GM19467 (cell line): ENCODE results near the gene RPS21.

Experiments used
- ATAC-seq: cut with Tn5 transposase; IDR thresholded peaks from one replicate; pipeline ENCODE4 v1.9.1; 2021; ENCODE audit warnings: mild to moderate bottlenecking, moderate library complexity; ENCODE audit not compliant: unreplicated experiment

RPS21 gene

DNA sequence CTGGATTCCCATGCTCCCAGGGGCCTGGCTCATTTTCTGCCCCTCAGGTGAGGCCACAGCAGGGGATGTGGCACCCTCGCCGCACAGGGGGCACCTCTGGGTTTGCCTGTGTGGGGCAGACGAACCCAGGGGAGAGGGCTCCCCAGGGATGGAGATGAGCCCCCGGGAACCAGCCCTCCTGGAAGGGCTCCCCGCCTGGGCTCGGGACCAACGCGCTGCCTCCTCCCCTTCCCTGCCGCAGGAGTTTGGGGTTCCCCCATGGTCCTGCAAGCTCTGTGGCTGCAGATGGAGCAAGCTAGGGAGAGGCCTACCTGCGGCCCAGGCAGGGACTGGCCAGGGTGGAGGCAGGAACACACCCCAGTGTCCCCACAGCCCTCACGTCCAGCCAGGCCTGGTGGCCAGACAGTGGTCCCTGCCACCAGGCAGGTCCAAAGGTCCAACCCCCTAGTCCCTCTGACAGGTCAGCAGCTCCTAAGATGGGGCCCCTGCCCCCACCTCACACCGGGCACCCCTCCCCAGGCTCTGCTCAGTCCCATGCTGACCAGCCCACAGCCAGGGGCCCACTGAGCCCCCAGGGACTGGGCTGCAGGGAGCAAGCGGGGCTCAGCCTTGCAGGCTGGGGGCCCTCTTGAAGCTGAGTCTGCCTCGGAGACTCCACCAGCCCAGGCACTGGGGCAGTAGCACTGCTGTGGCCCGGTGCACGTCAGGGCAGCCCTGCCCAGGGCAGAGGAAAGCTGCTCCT, 33.4 kb upstream of the RPS21 start:
- no peak for ATAC-seq

DNA sequence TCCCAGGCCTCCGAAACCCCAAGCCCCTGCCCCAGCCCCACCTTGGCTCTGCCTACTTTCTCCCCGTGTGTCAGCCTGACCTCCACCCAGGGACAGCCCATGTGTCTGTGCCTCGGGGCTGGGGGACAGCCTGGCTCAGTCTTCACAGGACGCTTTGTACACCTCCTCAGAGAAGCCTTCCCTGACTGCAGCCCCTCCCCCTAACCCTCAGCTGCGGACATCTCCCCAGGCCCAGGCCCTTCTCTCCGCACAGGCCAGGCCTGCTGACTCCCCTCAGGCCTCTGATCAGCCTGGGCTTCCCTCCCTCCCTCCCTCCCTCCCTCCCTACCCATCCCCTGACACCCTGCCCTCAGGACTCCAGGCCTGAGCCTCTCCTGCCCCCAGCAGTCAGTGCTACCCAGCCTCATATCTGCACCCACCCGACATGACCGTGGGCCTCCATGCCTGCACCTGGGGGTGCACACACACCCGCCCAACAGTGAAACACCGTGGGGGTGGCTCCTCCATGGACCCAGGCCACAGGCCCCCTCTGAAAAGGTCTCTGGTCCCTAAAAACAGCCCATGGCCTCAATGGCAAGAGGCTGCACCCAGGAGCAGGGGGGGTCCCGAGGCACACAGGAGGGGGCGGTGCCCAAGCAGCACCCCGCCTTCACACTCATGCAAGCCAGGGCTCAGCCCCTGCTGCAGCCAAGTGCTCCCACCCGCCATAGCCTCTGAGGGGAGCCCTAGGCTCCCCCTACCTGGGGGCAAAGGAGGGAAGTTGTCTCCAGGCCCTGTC, 32.7 kb upstream of the RPS21 start:
- ATAC-seq: no peak

GRCh38 chr20:62354811-62355341, 32.0 kb upstream of the RPS21 start:
- no peak for ATAC-seq

DNA sequence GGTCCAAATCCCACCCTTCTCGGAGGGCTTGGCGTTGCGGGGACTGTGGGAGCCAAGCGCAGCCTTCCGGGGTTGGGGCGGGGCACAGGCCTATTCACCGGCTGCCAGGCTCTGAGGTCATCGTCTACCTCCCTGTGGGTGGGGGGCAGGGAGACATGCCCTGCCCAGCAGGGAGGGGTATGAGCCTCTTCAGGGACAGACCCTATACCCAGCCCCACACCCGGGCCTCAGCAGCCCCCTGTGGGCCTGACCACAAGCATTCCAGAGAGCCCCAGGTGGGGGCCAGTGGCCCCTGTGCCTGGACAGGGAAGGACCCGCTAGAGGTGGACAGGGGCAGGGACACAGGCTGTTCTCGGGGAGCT, 31.4 kb upstream of the RPS21 start:
- ATAC-seq: no peak

GRCh38 chr20:62355878-62356588, 30.9 kb upstream of the RPS21 start:
- ATAC-seq: no peak

DNA sequence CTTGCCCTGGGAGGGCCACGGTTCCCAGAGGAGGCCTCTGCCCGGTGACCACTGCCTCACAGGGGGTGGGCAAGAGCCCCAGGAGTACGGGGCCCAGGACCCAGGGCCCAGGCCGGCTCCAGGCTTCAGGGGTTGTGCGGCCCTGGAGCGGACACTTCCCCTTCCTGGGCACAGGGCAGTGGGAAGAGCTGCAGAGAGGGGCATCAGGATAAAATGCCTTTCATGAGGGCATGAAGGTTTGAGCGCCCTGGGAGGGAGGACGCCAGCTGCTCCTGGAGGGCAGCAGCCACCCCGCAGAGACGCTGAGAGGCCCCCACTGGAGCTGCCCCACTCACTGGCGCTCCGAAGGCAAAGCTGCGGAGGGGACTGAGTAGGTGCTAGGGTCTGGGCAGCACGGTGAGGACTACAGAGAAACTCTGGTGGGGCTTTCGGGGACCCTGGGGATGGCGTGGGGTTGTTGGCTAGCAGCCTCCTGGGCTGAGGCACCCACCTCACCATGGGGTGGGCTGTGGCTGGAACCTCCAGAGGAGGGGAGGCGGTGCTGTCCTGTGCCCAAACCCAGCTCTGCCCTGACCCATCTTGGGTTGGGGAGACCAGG, 30.2 kb upstream of the RPS21 start:
- no peak for ATAC-seq

DNA sequence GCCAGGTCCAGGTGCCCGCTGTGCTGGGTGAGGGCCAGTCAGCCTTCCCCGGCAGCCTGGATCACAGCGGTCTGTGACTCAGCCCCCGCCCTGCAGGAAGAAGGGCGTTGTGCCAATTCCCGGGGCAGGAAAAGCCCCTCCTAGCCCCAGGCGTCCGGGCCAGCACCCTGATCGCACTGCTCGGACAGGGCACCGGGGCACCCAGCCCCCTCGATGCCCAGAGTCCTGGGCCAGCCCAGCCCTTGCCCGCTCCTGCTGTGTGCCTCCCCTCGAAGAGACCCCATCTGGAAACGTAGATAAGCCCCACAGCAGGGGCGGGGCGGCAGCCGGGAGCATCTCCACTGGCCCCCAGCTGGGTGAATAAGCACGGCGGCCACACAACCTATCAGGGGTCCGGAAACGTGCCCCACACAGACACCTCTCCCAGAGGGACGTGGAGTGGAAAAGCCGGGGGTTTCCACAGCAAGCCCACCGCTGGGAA, 29.7 kb upstream of the RPS21 start:
- no peak for ATAC-seq

DNA sequence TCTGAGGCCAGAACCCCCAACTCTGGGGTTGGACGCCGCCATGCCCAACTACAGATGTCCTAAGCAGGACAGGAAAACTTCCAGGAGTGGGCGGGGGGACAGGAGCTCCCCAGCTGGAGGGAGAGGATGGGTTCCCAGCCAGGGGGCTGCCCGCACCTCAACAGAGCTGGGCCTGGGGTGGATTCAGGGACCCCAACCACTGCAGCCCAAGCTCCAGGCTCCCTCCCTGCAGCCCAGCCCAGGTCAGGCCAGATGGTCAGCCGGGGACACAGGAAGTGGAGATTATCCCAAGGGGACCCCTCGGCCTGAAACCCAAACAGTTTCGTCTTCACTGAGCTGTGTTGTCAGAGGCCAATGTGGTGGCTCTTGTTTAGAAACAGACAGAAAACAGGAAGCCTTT, 29.2 kb upstream of the RPS21 start:
- no peak for ATAC-seq

- no peak for ATAC-seq
These were observed 28.5 kb upstream of the RPS21 start for GRCh38 chr20:62358171-62359042.

DNA sequence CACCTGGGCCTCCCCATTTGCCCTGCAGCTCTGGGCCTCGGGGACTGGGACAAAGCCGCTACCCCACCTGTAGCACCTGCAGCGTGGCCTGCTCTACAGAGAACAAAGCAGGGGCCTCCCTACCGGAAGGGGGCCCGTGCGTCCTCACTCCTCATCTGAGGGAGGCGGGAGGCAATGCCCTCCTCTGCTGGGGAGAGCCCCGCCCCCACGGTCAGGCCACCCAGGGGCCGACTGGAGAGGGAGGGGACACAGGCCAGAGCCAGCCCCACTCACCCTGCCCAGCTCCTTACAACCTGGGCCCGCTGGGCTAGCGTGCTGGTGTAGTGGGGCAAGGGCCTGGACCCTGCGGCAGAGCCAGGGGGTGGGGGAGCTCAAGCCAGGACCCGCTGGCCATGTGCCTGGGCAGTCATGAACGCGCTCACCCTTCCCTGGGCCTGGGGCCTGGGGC, 27.8 kb upstream of the RPS21 start:
- ATAC-seq: no peak

- ATAC-seq: no peak
These were observed 27.3 kb upstream of the RPS21 start for GRCh38 chr20:62359491-62360121.

GRCh38 chr20:62360854-62361798, 25.8 kb upstream of the RPS21 start:
- ATAC-seq: no peak

- no peak for ATAC-seq
These were observed 24.9 kb upstream of the RPS21 start for GRCh38 chr20:62361799-62362589.

DNA sequence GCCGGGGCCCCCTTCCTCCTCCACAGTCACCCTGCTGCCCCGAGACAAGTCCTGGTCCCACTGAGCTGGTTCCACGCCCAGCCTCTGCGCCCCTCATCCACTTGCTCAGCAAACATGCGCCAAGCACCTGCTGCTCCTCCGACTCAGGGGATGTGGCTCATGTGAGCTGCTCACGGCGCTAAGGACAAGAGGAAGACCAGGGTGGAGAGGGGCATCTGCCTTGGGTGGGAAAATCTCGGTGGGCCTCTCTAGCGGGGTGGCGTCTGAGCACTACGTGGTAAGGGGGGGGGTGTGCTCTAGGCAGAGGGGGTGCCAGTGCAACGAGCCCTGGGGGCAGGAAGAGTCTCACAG, 24.3 kb upstream of the RPS21 start:
- no peak for ATAC-seq

- ATAC-seq: no peak
These were observed 23.6 kb upstream of the RPS21 start for GRCh38 chr20:62362991-62363919.

GRCh38 chr20:62363920-62364851, 22.7 kb upstream of the RPS21 start:
- ATAC-seq: no peak
